Large intestine (tissue), 3 donors: ENCODE data around the gene FICD. TPM values are rescaled to one million over a fixed set of nuclear protein-coding genes. Genes with fewer than 3 reads are reported as not detected.

Experiments used
- DNase-seq, 2 donors: peaks; one replicate each; pipeline versions ENCODE4 v3.0.0 to v3.0.0-alpha.2; 2013
- H3K27ac ChIP-seq: one replicate; pipeline ENCODE4 v1.5.1; 2013; ENCODE audit warnings: low read length
- H3K27me3 ChIP-seq: 2 replicates; pipeline ENCODE4 v1.6.1; 2013; ENCODE audit warnings: low read length; ENCODE audit not compliant: control insufficient read depth, insufficient read depth
- H3K36me3 ChIP-seq: 2 replicates; pipeline ENCODE4 v1.6.1; 2013; ENCODE audit warnings: low read length; ENCODE audit not compliant: control insufficient read depth, insufficient read depth
- H3K4me1 ChIP-seq: one replicate; pipeline ENCODE4 v1.6.1; 2013; ENCODE audit warnings: low read length; ENCODE audit not compliant: control insufficient read depth, insufficient read depth
- H3K4me3 ChIP-seq: one replicate; pipeline ENCODE4 v1.5.1; 2013; ENCODE audit warnings: low read length
- H3K9me3 ChIP-seq: one replicate; pipeline ENCODE4 v1.6.1; 2013; ENCODE audit warnings: mild to moderate bottlenecking, low read depth, low read length, moderate library complexity; ENCODE audit not compliant: control insufficient read depth
- WGBS: methylation state at CpG from one replicate; pipeline ENCODE4 v1.1.5; 2013; ENCODE audit warnings: low lambda C conversion rate; ENCODE audit not compliant: insufficient coverage; 5-methylcytosine and 5-hydroxymethylcytosine counted together
- polyA plus RNA-seq: library from polyadenylated mRNA; unstranded; fragments of 120-200 nt; gene quantifications from one replicate; pipeline ENCODE4 v1.2.1, GENCODE V29; 2013

The FICD gene
- polyA plus RNA-seq, 1 donor, result 2.5 TPM

- Histone ChIP-seq H3K4me3 (no peak overlapping the region), H3K9me3 (no peaks in the 10 kb centered on the region), H3K27ac (no peak overlapping the region), H3K27me3 (peaks cover 3% of the 10 kb centered on the region), H3K4me1 (no peaks in the 10 kb centered on the region), H3K36me3 (no peaks in the 10 kb centered on the region)
- DNase-seq, result no peak
- WGBS, result no CpG with 5 or more reads among the region's 11 CpGs
Observed at GRCh38 chr12:108498136-108498535, 16.9 kb upstream of the FICD start.

- Histone ChIP-seq H3K4me1 (no peaks in the 10 kb centered on the region), H3K27ac (no peak overlapping the region), H3K36me3 (no peaks in the 10 kb centered on the region), H3K9me3 (no peaks in the 10 kb centered on the region), H3K4me3 (no peak overlapping the region), H3K27me3 (no peaks in the 10 kb centered on the region)
- WGBS, result no CpG with 5 or more reads among the region's 2 CpGs
- no peak for DNase-seq
Observed at GRCh38 chr12:108502922-108503321, 12.2 kb upstream of the FICD start.

DNA sequence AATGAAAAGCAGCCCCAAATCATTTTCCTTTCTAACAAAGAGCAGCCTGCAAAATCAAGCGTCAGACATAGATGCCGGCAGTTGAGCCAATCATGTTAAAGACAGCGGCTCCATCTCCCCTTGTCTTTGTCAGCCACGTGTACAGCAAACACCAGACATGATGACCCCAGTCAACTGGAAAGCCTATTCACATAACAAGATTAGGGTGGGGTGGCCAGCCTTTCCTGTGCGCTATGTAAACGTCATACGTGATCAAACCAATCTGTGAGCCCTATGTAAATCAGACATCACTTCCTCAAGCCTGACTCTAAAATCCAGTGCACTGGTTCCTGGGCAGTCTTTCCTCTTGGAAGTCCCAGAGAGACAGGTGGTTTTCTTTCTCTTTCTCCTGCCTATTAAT is 9.9 kb upstream of the FICD start:
- H3K27ac ChIP-seq, result no peak overlapping the region
- WGBS, result no CpG with 5 or more reads among the region's 7 CpGs
- no peaks in the 10 kb centered on the region for H3K27me3 ChIP-seq
- H3K9me3 ChIP-seq, result no peaks in the 10 kb centered on the region
- no peaks in the 10 kb centered on the region for H3K36me3 ChIP-seq
- no peaks in the 10 kb centered on the region for H3K4me1 ChIP-seq
- H3K4me3 ChIP-seq, result no peak overlapping the region
- no peak for DNase-seq

- WGBS, result no CpG with 5 or more reads among the region's 3 CpGs
- no peaks in the 10 kb centered on the region for H3K9me3 ChIP-seq
- no peak for DNase-seq
- H3K27me3 ChIP-seq, result no peaks in the 10 kb centered on the region
- peaks cover 3% of the 10 kb centered on the region for H3K4me1 ChIP-seq
- no peaks in the 10 kb centered on the region for H3K36me3 ChIP-seq
- H3K27ac ChIP-seq, result no peak overlapping the region
- no peak overlapping the region for H3K4me3 ChIP-seq
Observed at GRCh38 chr12:108507971-108508642, 7.0 kb upstream of the FICD start.

DNA sequence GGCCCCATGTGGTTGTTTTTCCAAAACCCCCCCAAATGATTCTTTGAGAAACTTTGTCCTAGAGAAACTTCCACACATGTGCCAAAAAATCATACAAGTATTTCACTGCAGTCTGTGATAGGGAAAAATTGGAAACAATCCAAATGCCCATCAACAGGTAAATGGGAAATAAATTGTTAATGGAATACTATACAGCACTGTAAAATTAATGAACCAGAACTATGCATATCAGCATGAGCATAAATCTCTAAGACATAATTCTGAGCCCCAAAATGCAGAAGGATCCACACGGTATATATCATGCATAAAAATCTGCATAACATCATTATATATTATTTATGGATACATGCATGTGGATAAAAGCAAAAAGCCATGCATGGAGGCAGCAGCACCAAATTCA is 5.3 kb upstream of the FICD start:
- Histone ChIP-seq H3K27me3 (no peaks in the 10 kb centered on the region), H3K4me3 (no peak overlapping the region), H3K9me3 (no peaks in the 10 kb centered on the region), H3K4me1 (peaks cover 3% of the 10 kb centered on the region), H3K36me3 (no peaks in the 10 kb centered on the region), H3K27ac (no peak overlapping the region)
- no peak for DNase-seq
- no CpG with 5 or more reads among the region's 1 CpG for WGBS

DNA sequence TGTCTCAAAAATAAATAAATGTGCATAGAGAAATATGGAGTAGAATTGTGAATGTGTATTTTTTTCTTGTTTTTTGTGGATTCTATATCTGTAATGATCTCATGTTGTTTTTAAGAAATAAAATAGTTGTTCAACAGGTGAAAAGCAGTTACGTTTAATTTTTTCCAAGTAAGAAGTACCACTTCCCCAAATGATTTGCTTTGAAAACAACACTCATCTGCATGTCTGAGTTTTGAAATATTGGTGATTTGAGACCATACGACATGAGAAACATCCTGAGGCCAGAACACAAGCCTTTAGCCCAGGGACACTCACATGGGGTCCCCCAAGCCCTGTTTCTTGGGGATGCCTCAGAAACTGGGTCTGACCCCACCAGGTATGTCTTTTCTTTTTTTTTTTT is 4.2 kb upstream of the FICD start:
- no peaks in the 10 kb centered on the region for H3K36me3 ChIP-seq
- H3K4me1 ChIP-seq, result peaks cover 6% of the 10 kb centered on the region
- 80% methylated on average over 1 of the region's 2 CpGs for WGBS
- no peaks in the 10 kb centered on the region for H3K9me3 ChIP-seq
- no peak for DNase-seq
- H3K4me3 ChIP-seq, result no peak overlapping the region
- H3K27me3 ChIP-seq, result no peaks in the 10 kb centered on the region
- H3K27ac ChIP-seq, result no peak overlapping the region

GRCh38 chr12:108511633-108512540 is 3.2 kb upstream of the FICD start:
- peaks cover 11% of the 10 kb centered on the region for H3K4me1 ChIP-seq
- peak; percentile 32 to 41 for DNase-seq
- 90% methylated on average over 2 of the region's 15 CpGs for WGBS
- H3K27ac ChIP-seq, result no peak overlapping the region
- H3K9me3 ChIP-seq, result no peaks in the 10 kb centered on the region
- H3K27me3 ChIP-seq, result no peaks in the 10 kb centered on the region
- H3K4me3 ChIP-seq, result no peak overlapping the region
- no peaks in the 10 kb centered on the region for H3K36me3 ChIP-seq

GRCh38 chr12:108514468-108514972 is 557 bp upstream of the FICD start:
- 73% methylated on average over 7 of the region's 19 CpGs for WGBS
- Histone ChIP-seq H3K36me3 (peaks cover 18% of the 10 kb centered on the region), H3K9me3 (no peaks in the 10 kb centered on the region), H3K4me1 (peaks cover 11% of the 10 kb centered on the region), H3K4me3 (peak overlapping the region; percentile 35), H3K27ac (no peak overlapping the region), H3K27me3 (no peaks in the 10 kb centered on the region)
- no peak for DNase-seq

DNA sequence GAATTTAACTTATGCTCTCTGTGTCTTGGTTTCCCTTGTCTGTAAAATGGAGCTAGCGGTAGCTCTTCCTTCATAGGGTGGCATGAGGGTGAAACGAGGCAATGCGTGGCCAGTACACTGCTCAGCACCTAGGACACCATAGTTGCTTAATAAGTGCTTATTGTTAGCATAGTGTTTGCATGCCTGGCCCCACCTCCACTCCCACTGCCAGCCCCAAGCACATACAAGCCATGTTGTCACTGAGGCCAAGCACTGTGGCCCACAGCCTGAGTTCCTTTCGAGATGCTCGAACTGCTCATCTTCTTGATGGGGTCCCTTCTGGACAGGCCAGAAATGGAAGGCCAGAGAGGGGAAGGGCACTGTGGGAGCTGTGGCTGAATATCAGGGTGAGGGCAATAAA is 839 bp downstream of the FICD start:
- peaks cover 31% of the 10 kb centered on the region for H3K36me3 ChIP-seq
- H3K9me3 ChIP-seq, result no peaks in the 10 kb centered on the region
- no CpG with 5 or more reads among the region's 5 CpGs for WGBS
- H3K4me3 ChIP-seq, result peak overlapping the region; percentile 76
- peaks cover 11% of the 10 kb centered on the region for H3K4me1 ChIP-seq
- DNase-seq, result no peak
- no peaks in the 10 kb centered on the region for H3K27me3 ChIP-seq
- no peak overlapping the region for H3K27ac ChIP-seq

GRCh38 chr12:108516511-108517275 is 1.6 kb downstream of the FICD start:
- Histone ChIP-seq H3K4me3 (no peak overlapping the region), H3K27me3 (no peaks in the 10 kb centered on the region), H3K36me3 (peaks cover 39% of the 10 kb centered on the region), H3K27ac (no peak overlapping the region), H3K4me1 (peaks cover 10% of the 10 kb centered on the region), H3K9me3 (no peaks in the 10 kb centered on the region)
- DNase-seq, result no peak
- no CpG with 5 or more reads among the region's 23 CpGs for WGBS
